ENCODE measurements around the gene PACRG.

Gene PACRG

DNA sequence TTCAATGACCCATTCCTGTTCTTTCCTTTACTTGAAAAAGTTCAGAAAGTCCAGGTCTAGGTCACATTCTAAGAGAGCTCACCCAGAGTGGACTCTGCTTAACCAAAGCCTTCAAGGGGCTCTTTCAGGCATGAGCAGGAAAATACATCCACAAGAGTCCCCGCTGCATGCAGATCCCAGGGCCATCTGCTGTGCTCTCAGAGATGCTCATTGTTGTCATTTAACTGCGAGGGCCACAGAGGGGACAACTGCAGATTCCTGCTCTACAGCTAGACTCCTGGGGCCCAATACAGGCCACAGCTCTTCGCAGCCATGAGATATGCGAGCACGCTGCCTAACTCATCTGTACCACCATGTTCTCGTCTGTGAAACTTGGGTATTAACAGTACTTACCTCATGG, 391.2 kb downstream of the PACRG start:
- no peak for TF ChIP-seq JUND (IDR thresholded peaks at IDR 0.05; ENCODE audit: low read depth)
- in situ Hi-C loops (cut with HindIII; ENCODE audit: low pct_unique_long_range_greater_than_20kb, low sequenced_read_pairs) = no loop called here
- DNase-seq (ENCODE audit: low read depth in 1 of 2, low spot score in 1 of 2) = no peak

DNA sequence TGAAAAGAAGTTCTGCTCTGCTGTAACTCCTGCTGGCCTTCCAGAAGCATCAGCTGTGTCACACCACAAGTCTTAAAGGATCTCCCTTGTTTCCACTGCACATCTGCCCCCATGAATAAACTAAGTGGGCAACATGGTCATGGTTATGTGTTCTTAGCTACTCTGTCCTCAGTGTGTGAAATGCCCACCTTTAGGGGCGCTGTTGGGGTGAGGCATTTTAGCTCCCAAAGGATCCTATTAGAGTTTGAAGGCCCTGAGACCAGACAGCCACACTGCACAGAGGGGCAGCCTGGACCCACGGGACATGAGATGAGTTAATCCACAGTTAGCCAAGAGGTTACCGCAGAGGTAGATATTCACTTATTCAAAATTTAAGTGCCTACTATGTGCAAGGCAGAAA, 392.4 kb downstream of the PACRG start:
- in situ Hi-C loops (cut with HindIII; ENCODE audit: low pct_unique_long_range_greater_than_20kb, low sequenced_read_pairs) = no loop called here
- no peak for TF ChIP-seq JUND (IDR thresholded peaks at IDR 0.05; ENCODE audit: low read depth)
- DNase-seq (ENCODE audit: low read depth in 1 of 2, low spot score in 1 of 2) = no peak

DNA sequence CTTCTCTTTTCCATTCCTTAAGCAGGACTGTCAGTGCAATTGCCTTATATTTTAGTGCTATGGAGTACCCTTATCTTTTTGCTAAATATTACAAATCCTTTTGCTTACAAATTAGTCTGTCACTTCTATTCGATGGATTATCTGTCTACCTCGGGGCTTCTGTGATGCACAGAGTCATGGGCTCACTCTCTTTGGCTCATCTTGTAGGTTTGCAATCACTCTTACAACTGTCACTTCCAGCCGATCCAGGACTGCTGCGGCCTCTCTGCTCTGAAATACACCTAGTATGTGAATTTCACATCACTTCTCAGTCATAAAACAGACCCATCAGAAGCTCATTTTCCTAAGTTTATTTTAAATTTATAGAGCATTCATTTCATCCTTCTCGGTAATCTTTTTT, 393.5 kb downstream of the PACRG start:
- TF ChIP-seq JUND (IDR thresholded peaks at IDR 0.05; ENCODE audit: low read depth) = no peak
- in situ Hi-C loops (cut with HindIII; ENCODE audit: low pct_unique_long_range_greater_than_20kb, low sequenced_read_pairs) = no loop called here
- DNase-seq (ENCODE audit: low read depth in 1 of 2, low spot score in 1 of 2) = no peak

DNA sequence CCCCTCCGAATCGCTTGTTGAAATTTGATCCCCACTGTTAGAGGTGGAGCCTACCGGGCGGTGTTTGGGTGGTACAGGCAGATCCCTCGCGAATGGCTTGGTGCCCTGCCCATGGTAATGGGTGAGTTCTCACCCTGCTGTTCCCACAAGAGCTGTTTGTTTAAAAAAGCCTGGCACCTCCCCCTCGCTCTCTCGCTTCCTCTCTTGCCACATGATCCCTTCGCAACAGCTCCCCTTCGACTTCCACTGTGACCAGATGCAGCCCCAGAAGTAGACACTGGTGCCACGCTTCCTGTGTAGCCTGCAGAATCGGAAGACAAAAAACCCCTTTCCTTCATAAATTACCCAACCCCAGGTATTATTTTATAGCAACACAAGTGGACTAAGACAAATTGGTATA, 394.6 kb downstream of the PACRG start:
- in situ Hi-C loops (cut with HindIII; ENCODE audit: low pct_unique_long_range_greater_than_20kb, low sequenced_read_pairs) = no loop called here
- no peak for TF ChIP-seq JUND (IDR thresholded peaks at IDR 0.05; ENCODE audit: low read depth)
- no peak for DNase-seq (ENCODE audit: low read depth in 1 of 2, low spot score in 1 of 2)

DNA sequence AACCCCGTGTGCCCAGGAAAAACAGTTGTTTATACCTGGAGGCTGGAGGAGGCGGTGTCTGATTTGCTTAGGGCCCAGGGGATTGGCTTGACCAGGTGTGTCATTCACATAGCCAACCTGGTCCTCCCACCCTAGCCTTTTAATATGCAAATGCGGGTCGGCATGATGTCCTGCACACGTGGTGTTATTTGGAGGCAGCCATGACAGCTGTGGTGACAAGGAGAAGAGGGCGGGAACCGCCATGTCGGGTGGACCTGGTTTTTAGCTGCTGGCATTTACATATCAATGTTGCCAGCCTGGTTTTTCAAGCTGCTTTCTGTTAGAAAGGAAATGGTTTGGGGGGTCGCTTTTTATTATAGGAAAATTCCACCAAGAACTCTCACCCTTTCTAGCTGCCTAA, 395.3 kb downstream of the PACRG start:
- in situ Hi-C loops (cut with HindIII; ENCODE audit: low pct_unique_long_range_greater_than_20kb, low sequenced_read_pairs) = no loop called here

DNA sequence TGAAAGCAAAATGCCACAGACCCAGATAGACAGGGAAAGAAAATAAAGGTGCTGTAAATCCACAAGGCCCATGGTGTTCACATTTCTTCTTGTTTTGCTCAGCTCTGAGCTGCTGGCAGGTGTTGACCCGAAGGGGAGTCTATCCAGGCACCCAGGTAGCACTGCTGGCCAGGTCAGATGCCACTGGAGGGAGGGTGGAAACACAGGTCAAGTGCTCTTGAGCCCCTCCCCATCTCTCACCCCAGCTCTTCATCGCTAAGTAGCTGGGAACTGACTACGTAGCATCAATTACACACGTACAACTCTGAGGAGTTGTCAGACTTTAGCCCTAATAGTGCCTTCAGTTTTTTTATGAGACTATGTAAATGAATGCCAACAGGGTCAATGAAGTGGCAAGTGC, 399.0 kb downstream of the PACRG start:
- DNase-seq (ENCODE audit: low read depth in 1 of 2, low spot score in 1 of 2) = no peak
- in situ Hi-C loops (cut with HindIII; ENCODE audit: low pct_unique_long_range_greater_than_20kb, low sequenced_read_pairs) = no loop called here
- no peak for TF ChIP-seq JUND (IDR thresholded peaks at IDR 0.05; ENCODE audit: low read depth)

More for the DNA sequence above, 395.3 kb downstream of the PACRG start:
- DNase-seq (ENCODE audit: low read depth in 1 of 2, low spot score in 1 of 2) = peak in 1 of 2 experiments; percentile 60
- TF ChIP-seq JUND (IDR thresholded peaks at IDR 0.05; ENCODE audit: low read depth) = no peak

DNA sequence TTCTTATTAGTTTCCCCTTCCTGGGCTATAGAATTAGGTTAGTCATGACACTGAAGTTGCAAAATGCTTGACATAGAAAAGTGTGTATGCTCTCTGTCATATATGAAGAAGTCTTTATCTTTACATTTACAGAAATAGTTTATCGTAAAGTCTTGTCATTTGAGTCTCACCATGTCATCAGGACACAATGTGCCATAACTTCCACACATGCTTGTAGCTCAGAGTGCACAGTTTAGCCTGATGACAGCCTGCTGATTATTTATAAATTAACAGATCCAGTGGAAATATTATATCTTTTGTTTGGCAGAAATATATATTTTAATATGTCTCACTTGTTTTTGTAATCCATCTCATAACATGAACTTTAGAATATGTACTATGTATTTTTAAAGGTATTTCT, 399.8 kb downstream of the PACRG start:
- no peak for TF ChIP-seq JUND (IDR thresholded peaks at IDR 0.05; ENCODE audit: low read depth)
- in situ Hi-C loops (cut with HindIII; ENCODE audit: low pct_unique_long_range_greater_than_20kb, low sequenced_read_pairs) = no loop called here
- no peak for DNase-seq (ENCODE audit: low read depth in 1 of 2, low spot score in 1 of 2)

DNA sequence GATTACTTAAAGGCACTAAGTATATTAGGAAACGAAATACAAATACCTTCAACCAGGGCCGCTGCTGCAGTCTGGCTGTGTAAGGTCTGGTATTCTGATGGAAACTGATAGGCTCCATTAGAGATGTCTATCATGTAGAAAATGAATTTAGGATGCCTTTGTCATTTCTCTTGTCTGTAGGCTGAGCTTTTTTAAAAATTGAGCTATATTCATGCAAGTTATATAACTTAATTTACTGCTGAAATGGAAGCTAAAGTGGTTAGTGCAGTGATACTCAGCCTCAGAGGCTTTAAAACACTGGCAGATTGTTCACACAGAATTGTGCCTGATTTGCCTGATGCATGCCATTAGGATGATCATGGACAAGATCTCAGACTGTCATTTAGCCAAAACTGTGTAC, 400.6 kb downstream of the PACRG start:
- DNase-seq (ENCODE audit: low read depth in 1 of 2, low spot score in 1 of 2) = no peak
- in situ Hi-C loops (cut with HindIII; ENCODE audit: low pct_unique_long_range_greater_than_20kb, low sequenced_read_pairs) = no loop called here
- no peak for TF ChIP-seq JUND (IDR thresholded peaks at IDR 0.05; ENCODE audit: low read depth)

DNA sequence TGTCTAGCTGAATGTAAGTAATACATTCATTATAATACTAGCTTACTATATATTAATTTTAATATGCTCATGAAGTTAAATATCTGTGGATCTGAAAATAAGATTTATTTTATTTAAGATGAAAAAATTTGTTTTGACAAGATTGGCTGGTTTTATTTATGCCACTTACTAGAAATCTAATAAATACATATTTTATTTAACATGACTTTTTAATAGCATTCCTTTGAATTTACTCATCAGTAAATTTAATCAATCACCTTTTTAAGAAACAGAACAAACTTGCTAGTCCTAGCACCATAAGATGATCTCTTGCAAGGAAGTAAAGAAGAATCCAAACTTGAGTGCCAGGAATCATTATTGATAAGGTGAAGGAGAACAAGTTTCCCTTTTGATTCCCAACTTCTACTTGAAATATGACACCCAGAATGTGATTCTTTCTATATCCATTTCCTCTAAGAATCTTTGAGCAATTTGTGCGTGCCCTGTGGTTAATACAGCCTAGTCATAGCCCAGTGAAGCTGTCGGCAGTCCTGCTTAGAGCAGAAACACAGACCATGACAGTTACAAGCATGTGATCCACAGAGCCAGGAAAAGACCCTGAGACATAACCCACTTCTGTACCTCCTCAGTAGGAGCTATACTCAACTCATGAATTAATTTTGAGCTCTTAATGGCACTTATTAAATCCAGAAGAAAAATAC, 404.4 kb downstream of the PACRG start:
- in situ Hi-C loops (cut with HindIII; ENCODE audit: low pct_unique_long_range_greater_than_20kb, low sequenced_read_pairs) = no loop called here

DNA sequence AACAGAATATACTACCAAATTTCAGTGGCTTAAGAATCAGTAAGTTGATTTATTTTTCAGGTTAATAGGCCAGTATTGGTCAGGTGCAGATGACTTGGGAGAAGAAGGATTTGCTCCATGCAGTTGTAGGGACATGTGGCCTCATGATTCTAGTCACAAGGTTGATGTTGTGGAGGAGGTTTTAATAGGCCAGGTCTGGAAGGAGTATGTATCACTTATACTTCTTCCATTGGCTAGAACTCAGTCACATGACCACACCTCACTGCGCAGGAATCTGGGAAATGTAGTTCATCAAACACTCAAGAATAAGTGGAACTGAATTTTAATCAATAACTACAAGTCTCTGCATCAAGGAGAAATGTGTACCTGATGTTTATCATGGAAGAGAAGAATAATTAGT, 405.2 kb downstream of the PACRG start:
- DNase-seq (ENCODE audit: low read depth in 1 of 2, low spot score in 1 of 2) = peak in 1 of 2 experiments; percentile 19
- in situ Hi-C loops (cut with HindIII; ENCODE audit: low pct_unique_long_range_greater_than_20kb, low sequenced_read_pairs) = no loop called here
- TF ChIP-seq JUND (IDR thresholded peaks at IDR 0.05; ENCODE audit: low read depth) = no peak

More for the DNA sequence above, 404.4 kb downstream of the PACRG start:
- no peak for TF ChIP-seq JUND (IDR thresholded peaks at IDR 0.05; ENCODE audit: low read depth)
- no peak for DNase-seq (ENCODE audit: low read depth in 1 of 2, low spot score in 1 of 2)

DNA sequence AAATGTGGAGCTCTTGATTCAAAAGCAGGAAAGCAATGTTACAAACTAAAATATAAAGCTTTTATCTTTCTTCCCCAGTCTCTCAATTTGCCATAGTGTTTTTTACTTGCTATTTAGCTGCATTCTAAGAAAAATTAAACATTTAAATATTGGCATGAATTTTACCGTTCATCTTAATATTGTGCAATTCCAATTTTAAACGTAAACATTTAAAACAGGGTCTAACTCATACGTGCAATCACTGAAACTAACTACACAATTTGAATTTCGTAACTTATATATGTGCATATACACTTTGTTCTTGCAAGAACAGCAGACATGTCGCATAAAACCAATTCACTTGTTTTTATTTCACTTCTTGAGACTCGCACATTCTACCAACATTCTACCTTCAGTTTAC, 405.9 kb downstream of the PACRG start:
- in situ Hi-C loops (cut with HindIII; ENCODE audit: low pct_unique_long_range_greater_than_20kb, low sequenced_read_pairs) = no loop called here
- TF ChIP-seq JUND (IDR thresholded peaks at IDR 0.05; ENCODE audit: low read depth) = no peak
- no peak for DNase-seq (ENCODE audit: low read depth in 1 of 2, low spot score in 1 of 2)

DNA sequence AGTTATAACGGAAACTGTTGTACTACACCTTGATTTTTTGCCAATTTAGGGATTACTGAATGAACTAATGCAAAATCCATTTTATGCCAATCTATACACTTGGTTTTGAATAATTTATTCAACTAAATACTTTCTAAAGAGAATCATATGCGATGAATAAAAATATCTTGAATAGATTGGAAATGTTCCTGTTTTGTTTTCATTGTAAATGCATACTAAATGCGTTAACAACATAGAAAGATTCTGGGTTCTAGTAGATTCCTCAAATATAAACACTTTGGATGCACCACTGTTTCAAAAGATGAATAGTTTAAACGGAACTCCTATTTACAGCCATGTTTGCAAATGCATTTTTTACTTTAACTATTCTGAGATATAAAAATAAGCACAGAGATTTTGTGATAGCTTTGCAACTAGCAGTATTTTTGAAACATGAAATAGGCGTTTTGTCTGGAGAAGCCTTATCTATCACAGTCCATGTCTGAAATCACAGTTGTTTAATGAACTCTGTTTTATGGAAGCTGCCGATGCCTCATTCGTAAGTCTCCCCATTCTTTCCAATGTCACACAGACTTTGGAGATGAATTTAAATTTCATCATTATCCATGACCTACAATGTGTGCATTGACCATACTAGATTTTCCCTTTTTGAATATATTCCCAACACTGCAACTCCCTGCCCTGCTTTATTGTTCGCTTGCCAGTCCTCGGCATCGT, 409.1 kb downstream of the PACRG start:
- no peak for TF ChIP-seq JUND (IDR thresholded peaks at IDR 0.05; ENCODE audit: low read depth)
- DNase-seq (ENCODE audit: low read depth in 1 of 2, low spot score in 1 of 2) = no peak
- in situ Hi-C loops (cut with HindIII; ENCODE audit: low pct_unique_long_range_greater_than_20kb, low sequenced_read_pairs) = no loop called here

DNA sequence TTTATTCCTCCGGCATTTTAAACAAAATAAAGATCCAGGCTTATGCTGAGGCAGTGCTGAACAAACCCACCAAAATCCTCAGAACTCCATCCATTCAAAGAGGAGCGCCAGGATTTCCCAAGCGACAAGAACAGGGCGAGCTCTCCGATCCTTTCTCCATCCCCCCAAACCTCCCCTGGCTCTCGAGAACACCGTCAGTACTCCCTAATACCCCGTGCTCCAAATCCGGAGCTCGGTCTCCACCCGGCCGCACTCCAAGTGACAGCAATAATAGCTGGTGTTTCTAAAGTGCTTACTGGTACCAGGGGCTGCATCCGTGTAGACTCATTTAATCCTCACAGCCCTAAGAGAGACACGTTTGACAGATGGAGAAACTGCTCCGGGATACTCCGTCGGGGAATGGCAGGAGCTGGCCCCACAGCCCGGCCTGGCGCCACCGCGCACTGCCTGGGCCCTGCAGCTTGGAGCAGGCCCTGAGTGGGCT, 409.7 kb downstream of the PACRG start:
- no peak for DNase-seq (ENCODE audit: low read depth in 1 of 2, low spot score in 1 of 2)
- TF ChIP-seq JUND (IDR thresholded peaks at IDR 0.05; ENCODE audit: low read depth) = no peak
- in situ Hi-C loops (cut with HindIII; ENCODE audit: low pct_unique_long_range_greater_than_20kb, low sequenced_read_pairs) = no loop called here

All from T47D (cell line).